Measurements from ENCODE around the gene ZNHIT3. TPM values are rescaled to one million over a fixed set of nuclear protein-coding genes. Genes with fewer than 3 reads are reported as not detected.

The ZNHIT3 gene
- total RNA-seq, 2 donors from 2014 or later, result 21.1 to 32.4 TPM

DNA sequence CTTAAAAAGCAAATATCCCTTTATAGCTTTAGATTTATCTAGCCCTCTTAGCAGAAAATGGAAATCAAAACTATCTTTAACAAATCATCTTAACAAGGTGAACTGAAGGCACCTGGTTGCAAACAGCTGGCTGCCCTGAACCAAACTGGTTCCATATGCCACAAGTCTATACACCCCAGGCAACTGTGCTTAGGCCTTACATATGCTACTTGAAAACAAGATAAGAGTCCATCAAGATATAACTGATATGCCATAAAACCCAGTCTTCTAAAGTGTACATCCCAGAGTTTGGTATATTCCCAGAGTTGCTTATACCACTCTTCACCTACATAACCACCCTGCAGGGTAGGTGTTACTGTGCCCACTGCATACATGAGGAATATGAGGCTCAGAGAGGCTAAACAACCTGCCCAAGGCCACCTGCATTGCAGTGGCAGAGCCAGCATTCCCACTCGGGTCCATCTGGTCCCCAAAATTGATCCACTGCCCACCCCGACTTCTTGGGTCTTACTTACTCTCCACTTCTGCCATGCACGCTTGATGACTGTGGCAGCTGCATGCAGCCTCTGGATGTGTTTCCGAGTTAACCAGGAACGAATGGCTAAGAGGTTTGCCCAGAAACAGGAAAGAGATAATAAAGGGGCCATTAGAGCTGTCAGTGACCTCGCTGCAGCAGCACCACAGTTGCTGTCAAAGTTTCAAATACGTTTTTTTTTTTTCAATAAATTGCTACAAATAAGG is 12.2 kb downstream of the ZNHIT3 start:
- Histone ChIP-seq H3K9me3 (no peaks in the 10 kb centered on the region), H3K36me3 (replicated peaks in 1 of 2; ENCODE audit: insufficient read depth in 1 of 2, low read depth in 2 of 2) (peaks cover 4 to 17% of the 10 kb centered on the region in 2 donors), H3K27me3 (no peaks in the 10 kb centered on the region), H3K4me1 (peaks cover 7% of the 10 kb centered on the region), H3K4me3 (no peak overlapping the region), H3K27ac (no peak overlapping the region)
- ATAC-seq, result no peak
- WGBS, 2 donors, result 74 to 78% methylated on average over 7 of the region's 7 CpGs
- no peak for DNase-seq
- no peak for TF ChIP-seq POLR2A (IDR thresholded peaks at IDR 0.05)
- TF ChIP-seq, protein P1, sequence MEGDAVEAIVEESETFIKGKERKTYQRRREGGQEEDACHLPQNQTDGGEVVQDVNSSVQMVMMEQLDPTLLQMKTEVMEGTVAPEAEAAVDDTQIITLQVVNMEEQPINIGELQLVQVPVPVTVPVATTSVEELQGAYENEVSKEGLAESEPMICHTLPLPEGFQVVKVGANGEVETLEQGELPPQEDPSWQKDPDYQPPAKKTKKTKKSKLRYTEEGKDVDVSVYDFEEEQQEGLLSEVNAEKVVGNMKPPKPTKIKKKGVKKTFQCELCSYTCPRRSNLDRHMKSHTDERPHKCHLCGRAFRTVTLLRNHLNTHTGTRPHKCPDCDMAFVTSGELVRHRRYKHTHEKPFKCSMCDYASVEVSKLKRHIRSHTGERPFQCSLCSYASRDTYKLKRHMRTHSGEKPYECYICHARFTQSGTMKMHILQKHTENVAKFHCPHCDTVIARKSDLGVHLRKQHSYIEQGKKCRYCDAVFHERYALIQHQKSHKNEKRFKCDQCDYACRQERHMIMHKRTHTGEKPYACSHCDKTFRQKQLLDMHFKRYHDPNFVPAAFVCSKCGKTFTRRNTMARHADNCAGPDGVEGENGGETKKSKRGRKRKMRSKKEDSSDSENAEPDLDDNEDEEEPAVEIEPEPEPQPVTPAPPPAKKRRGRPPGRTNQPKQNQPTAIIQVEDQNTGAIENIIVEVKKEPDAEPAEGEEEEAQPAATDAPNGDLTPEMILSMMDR (IDR thresholded peaks at IDR 0.05), result no peak
- intact Hi-C loops (cut with DNase I), result no loop called here

DNA sequence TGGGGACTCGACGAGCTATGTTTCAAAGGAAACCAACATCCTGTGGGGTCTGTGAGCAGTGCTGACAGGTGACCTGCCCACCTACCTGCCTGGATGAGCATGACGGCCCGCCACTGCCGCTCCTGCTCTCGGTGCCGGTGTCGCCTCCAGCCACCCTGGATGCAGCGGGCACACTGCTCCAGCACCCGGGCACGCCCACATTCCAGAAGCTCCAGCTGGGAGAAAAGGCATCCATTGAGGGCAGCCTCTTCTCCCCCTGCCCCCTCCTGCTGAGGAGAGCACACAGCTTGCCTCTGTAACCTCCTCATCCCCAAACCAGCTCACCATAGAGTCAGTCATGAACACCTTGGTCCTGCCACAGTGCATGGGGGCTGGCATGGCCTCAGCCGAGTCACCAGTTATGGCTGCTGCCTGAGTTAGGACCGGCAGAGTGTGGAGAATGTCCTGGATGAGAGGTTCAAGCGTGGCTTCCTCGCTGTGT is 14.3 kb downstream of the ZNHIT3 start:
- DNase-seq (no peak), ATAC-seq (no peak)
- TF ChIP-seq POLR2A (IDR thresholded peaks at IDR 0.05), result no peak
- TF ChIP-seq, protein P1 (IDR thresholded peaks at IDR 0.05), result no peak
- Histone ChIP-seq H3K36me3 (replicated peaks in 1 of 2; ENCODE audit: insufficient read depth in 1 of 2, low read depth in 2 of 2) (peaks cover 3 to 17% of the 10 kb centered on the region in 2 donors), H3K4me3 (no peak overlapping the region), H3K4me1 (no peaks in the 10 kb centered on the region), H3K27ac (no peak overlapping the region), H3K9me3 (no peaks in the 10 kb centered on the region), H3K27me3 (no peaks in the 10 kb centered on the region)
- intact Hi-C loops (cut with DNase I), result no loop called here
- WGBS, 2 donors, result 95 to 98% methylated on average over 7 to 15 of the region's 15 CpGs

DNA sequence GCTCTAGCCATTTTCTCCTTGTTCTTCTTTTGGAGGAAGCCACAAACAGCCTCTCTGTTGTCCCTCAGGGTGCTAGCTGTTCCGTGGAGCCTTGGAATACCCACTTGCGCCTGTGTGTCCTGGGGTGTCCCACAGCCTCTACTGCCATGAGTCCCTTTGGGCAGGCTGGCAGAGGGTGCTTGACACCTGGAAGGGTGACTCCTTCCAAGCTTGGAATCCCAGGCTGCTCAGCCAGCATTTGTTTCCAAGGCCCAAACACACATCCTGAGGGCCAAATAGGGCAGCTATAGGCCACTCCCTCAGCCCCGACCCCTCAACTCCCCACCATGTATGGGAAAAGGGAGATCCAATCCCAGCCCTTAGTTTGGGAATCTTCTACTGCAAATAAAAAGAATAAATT is 14.9 kb downstream of the ZNHIT3 start:
- ATAC-seq (no peak), DNase-seq (no peak)
- WGBS, 2 donors, result 92 to 97% methylated on average over 3 of the region's 3 CpGs
- H3K4me3 ChIP-seq, result no peak overlapping the region
- peaks cover 0 to 15% of the 10 kb centered on the region in 2 donors for H3K36me3 ChIP-seq (replicated peaks in 1 of 2; ENCODE audit: insufficient read depth in 1 of 2, low read depth in 2 of 2)
- no peak for TF ChIP-seq POLR2A (IDR thresholded peaks at IDR 0.05)
- TF ChIP-seq, protein P1 (IDR thresholded peaks at IDR 0.05), result no peak
- H3K9me3 ChIP-seq, result no peaks in the 10 kb centered on the region
- H3K27ac ChIP-seq, result no peak overlapping the region
- no peaks in the 10 kb centered on the region for H3K27me3 ChIP-seq
- intact Hi-C loops (cut with DNase I), result no loop called here
- no peaks in the 10 kb centered on the region for H3K4me1 ChIP-seq

DNA sequence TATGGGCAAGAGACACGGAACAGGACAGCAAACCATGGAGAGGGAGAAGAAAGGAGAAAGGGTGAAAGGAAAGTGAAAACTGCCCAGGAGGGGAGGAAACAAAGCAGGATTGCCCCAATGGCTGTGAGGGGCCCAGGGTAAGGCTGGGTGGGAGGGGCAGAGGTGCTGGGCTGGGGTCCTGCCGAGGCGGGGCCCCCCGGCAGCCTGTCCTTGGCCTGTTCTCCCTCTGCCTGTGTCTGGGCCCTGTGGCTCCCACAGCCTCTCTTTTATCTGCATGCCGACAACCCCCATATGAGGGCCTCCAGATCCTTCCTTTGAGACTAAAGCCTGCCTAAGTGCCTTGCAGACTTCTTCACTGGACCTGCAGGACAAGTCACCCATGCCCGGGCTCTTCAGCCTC is 15.5 kb downstream of the ZNHIT3 start:
- no peak for DNase-seq
- no peaks in the 10 kb centered on the region for H3K9me3 ChIP-seq
- no peaks in the 10 kb centered on the region for H3K4me1 ChIP-seq
- TF ChIP-seq POLR2A (IDR thresholded peaks at IDR 0.05), result no peak
- TF ChIP-seq, protein P1 (IDR thresholded peaks at IDR 0.05), result no peak
- ATAC-seq, result no peak
- intact Hi-C loops (cut with DNase I), result no loop called here
- H3K27ac ChIP-seq, result no peak overlapping the region
- 93 to 96% methylated on average over 6 of the region's 6 CpGs for WGBS, 2 donors
- H3K4me3 ChIP-seq, result no peak overlapping the region
- no peaks in the 10 kb centered on the region for H3K27me3 ChIP-seq
- peaks cover 0 to 18% of the 10 kb centered on the region in 2 donors for H3K36me3 ChIP-seq (replicated peaks in 1 of 2; ENCODE audit: insufficient read depth in 1 of 2, low read depth in 2 of 2)
